ENCODE data around the gene CDH4. TPM values are rescaled to one million over a fixed set of nuclear protein-coding genes. Genes with fewer than 3 reads are reported as not detected.

The CDH4 gene
- total RNA-seq, 1 experiment from 2014 or later, result not detected

DNA sequence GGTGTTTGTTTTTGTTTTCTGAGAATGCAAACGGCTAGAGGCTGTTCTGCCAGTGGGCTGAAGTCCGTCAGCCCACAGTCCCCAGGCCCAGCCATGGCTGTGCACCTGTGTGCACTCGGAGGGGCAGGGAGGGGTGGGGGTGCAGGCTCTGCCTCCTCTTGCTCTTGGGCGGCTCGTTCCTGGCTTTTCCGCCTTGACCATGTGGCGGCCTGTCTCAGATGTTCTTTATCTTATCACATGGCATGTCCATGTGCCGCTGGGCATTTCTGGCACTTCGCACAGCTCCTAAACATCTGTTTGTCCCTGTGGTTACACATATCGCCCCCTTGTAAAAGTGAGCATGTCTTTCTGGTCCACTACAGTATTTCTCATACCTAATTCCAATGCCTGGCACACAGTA is 137.0 kb downstream of the CDH4 start:
- no peak for DNase-seq
- POLR2A ChIA-PET (ENCODE audit: unreplicated experiment), result no interaction called here
- intact Hi-C loops (cut with micrococcal nuclease; ENCODE audit: unreplicated experiment), result no loop called here
- Histone ChIP-seq H3K27me3 (ENCODE audit: insufficient read depth, low read depth) (peaks cover 82% of the 10 kb centered on the region), H3K4me1 (replicated peaks; ENCODE audit: insufficient read depth) (no peaks in the 10 kb centered on the region), H3K36me3 (ENCODE audit: low read depth) (no peaks in the 10 kb centered on the region), H3K79me2 (ENCODE audit: low read depth) (no peaks in the 10 kb centered on the region), H4K20me1 (ENCODE audit: insufficient read depth) (no peaks in the 10 kb centered on the region), H3K9me2 (ENCODE audit: insufficient read depth) (no peaks in the 10 kb centered on the region), H3K9me3 (ENCODE audit: insufficient read depth, low read depth) (no peaks in the 10 kb centered on the region), H3K4me2 (no peak overlapping the region), H3K27ac (no peak overlapping the region), H3K4me3 (no peak overlapping the region), H3F3A (ENCODE audit: insufficient read depth, low read depth) (no peaks in the 10 kb centered on the region), H2AFZ (no peak overlapping the region)
- TF ChIP-seq, protein P1, sequence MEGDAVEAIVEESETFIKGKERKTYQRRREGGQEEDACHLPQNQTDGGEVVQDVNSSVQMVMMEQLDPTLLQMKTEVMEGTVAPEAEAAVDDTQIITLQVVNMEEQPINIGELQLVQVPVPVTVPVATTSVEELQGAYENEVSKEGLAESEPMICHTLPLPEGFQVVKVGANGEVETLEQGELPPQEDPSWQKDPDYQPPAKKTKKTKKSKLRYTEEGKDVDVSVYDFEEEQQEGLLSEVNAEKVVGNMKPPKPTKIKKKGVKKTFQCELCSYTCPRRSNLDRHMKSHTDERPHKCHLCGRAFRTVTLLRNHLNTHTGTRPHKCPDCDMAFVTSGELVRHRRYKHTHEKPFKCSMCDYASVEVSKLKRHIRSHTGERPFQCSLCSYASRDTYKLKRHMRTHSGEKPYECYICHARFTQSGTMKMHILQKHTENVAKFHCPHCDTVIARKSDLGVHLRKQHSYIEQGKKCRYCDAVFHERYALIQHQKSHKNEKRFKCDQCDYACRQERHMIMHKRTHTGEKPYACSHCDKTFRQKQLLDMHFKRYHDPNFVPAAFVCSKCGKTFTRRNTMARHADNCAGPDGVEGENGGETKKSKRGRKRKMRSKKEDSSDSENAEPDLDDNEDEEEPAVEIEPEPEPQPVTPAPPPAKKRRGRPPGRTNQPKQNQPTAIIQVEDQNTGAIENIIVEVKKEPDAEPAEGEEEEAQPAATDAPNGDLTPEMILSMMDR (conservative IDR thresholded peaks at IDR 0.05), result no peak
- TF ChIP-seq EZH2 (IDR thresholded peaks at IDR 0.05; ENCODE audit: low read depth), result no peak
- BruUV-seq (replicated peaks), result no TSS peak
- CTCF ChIA-PET, result no interaction called here

DNA sequence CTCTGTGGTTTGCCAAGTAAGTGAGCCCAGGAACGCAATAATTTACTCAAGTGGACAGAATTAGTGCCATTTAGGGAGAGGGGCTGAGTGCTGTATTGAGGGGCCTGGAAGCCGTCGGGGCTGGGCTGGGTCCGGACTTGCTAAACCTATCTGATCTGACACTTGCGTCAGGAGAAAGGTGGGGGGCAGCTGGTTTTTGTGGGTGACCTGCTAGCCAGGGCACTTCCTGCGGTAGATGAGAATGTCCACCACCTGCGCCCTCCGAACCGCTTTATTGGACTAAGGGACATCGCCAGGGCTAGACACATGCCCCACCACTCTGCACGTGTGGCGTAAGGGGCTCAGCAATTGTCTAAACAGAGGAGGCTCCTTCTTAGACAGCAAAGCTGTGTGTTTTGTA is 139.1 kb downstream of the CDH4 start:
- Histone ChIP-seq H3K27ac (no peak overlapping the region), H2AFZ (no peak overlapping the region), H3K4me2 (no peak overlapping the region), H3K36me3 (ENCODE audit: low read depth) (no peaks in the 10 kb centered on the region), H3K9me2 (ENCODE audit: insufficient read depth) (no peaks in the 10 kb centered on the region), H3K4me1 (replicated peaks; ENCODE audit: insufficient read depth) (no peaks in the 10 kb centered on the region), H3K79me2 (ENCODE audit: low read depth) (no peaks in the 10 kb centered on the region), H3F3A (ENCODE audit: insufficient read depth, low read depth) (no peaks in the 10 kb centered on the region), H3K27me3 (ENCODE audit: insufficient read depth, low read depth) (peaks cover 82% of the 10 kb centered on the region), H3K9me3 (ENCODE audit: insufficient read depth, low read depth) (no peaks in the 10 kb centered on the region), H4K20me1 (ENCODE audit: insufficient read depth) (no peaks in the 10 kb centered on the region), H3K4me3 (no peak overlapping the region)
- DNase-seq, result no peak
- CTCF ChIA-PET, result no interaction called here
- intact Hi-C loops (cut with micrococcal nuclease; ENCODE audit: unreplicated experiment), result no loop called here
- TF ChIP-seq, protein P1 (conservative IDR thresholded peaks at IDR 0.05), result no peak
- TF ChIP-seq EZH2 (IDR thresholded peaks at IDR 0.05; ENCODE audit: low read depth), result no peak
- POLR2A ChIA-PET (ENCODE audit: unreplicated experiment), result no interaction called here
- BruUV-seq (replicated peaks), result no TSS peak

DNA sequence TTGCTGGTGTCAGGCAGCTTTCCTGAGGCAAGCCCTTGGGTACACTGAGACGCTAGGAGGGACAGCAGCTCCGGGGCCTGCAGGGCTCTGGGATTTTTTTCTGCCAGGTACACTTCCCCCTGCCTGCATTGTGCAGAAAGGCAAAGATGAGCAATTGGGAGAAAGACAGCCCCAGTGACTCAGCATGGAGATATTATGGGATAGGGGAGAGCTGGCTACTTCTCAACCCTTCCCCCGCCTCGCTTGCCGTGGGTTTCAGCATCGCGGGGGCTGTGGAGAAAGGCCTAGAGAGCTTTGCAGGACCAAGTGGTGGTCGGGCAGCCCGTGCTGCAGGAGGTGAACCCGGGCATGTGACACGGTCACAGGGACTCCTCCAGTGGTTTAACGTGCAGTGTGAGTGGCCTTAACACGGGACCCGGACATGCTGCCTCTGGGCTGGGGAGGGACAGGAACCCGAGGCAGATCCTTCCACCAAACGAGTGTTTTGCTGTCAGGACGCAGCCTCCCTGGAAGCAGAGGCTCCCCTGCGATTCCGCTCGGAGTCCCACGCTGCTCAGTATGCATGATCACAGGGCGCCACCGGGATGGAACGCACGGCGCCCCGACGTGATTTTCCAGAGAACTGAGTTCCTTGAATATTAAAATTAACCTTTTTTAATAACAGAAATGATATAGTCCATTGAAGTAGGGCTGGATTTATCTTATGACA is 139.9 kb downstream of the CDH4 start:
- no peaks in the 10 kb centered on the region for H3F3A ChIP-seq (ENCODE audit: insufficient read depth, low read depth)
- H2AFZ ChIP-seq, result no peak overlapping the region
- ChIA-PET POLR2A (ENCODE audit: unreplicated experiment) (no interaction called here), CTCF (no interaction called here)
- no peaks in the 10 kb centered on the region for H4K20me1 ChIP-seq (ENCODE audit: insufficient read depth)
- H3K27me3 ChIP-seq (ENCODE audit: insufficient read depth, low read depth), result peaks cover 84% of the 10 kb centered on the region
- no TSS peak for BruUV-seq (replicated peaks)
- H3K27ac ChIP-seq, result no peak overlapping the region
- intact Hi-C loops (cut with micrococcal nuclease; ENCODE audit: unreplicated experiment), result no loop called here
- no peak for DNase-seq
- H3K4me3 ChIP-seq, result no peak overlapping the region
- H3K9me3 ChIP-seq (ENCODE audit: insufficient read depth, low read depth), result no peaks in the 10 kb centered on the region
- no peak overlapping the region for H3K4me2 ChIP-seq
- H3K9me2 ChIP-seq (ENCODE audit: insufficient read depth), result no peaks in the 10 kb centered on the region
- no peaks in the 10 kb centered on the region for H3K79me2 ChIP-seq (ENCODE audit: low read depth)
- no peaks in the 10 kb centered on the region for H3K36me3 ChIP-seq (ENCODE audit: low read depth)
- no peak for TF ChIP-seq EZH2 (IDR thresholded peaks at IDR 0.05; ENCODE audit: low read depth)
- H3K4me1 ChIP-seq (replicated peaks; ENCODE audit: insufficient read depth), result no peaks in the 10 kb centered on the region
